Neutrophil (primary cell): ENCODE results near the gene KIAA1328.
A peak's percentile ranks its signal among the peaks of the same experiment; 100 is the strongest.

ENCODE experiments used
- H3K27ac ChIP-seq: fragments of 200-600 bp; sonication (generic); 2 replicates; pipeline ENCODE4 v1.5.1; 2016; ENCODE audit warnings: mild to moderate bottlenecking, moderate library complexity
- H3K27me3 ChIP-seq: fragments of 200-600 bp; sonication (generic); 2 replicates; pipeline ENCODE4 v1.6.0; 2016; ENCODE audit warnings: mild to moderate bottlenecking
- H3K36me3 ChIP-seq: fragments of 200-600 bp; sonication (generic); 2 replicates; pipeline ENCODE4 v1.5.1; 2017
- H3K4me1 ChIP-seq, 2 experiments: fragments of 200-600 bp in 1 of 2; sonication (generic) in 1 of 2; 1 replicate in 1 of 2; 2 replicates in 1 of 2; pipeline versions ENCODE4 v1.5.1 to v1.6.1; 2013 to 2016; ENCODE audit warnings: low read depth in 1 of 2, low read length in 1 of 2, mild to moderate bottlenecking in 1 of 2, moderate library complexity in 1 of 2; ENCODE audit not compliant: control insufficient read depth in 1 of 2, insufficient read depth in 1 of 2
- H3K4me3 ChIP-seq, 2 experiments: fragments of 200-600 bp in 1 of 2; sonication (generic) in 1 of 2; 1 replicate in 1 of 2; 2 replicates in 1 of 2; pipeline ENCODE4 v1.5.1; 2013 to 2016; ENCODE audit warnings: low read depth in 1 of 2, low read length in 1 of 2, mild to moderate bottlenecking in 1 of 2, moderate library complexity in 1 of 2
- H3K9me3 ChIP-seq: fragments of 200-600 bp; sonication (generic); 2 replicates; pipeline ENCODE4 v1.5.1; 2016
- TF ChIP-seq, protein P1 (sequence below): fragments of 200-600 bp; sonication (generic); IDR thresholded peaks from 2 replicates; pipeline ENCODE4 v1.5.1; 2016; ENCODE audit warnings: antibody characterized with exemption

Gene KIAA1328

DNA sequence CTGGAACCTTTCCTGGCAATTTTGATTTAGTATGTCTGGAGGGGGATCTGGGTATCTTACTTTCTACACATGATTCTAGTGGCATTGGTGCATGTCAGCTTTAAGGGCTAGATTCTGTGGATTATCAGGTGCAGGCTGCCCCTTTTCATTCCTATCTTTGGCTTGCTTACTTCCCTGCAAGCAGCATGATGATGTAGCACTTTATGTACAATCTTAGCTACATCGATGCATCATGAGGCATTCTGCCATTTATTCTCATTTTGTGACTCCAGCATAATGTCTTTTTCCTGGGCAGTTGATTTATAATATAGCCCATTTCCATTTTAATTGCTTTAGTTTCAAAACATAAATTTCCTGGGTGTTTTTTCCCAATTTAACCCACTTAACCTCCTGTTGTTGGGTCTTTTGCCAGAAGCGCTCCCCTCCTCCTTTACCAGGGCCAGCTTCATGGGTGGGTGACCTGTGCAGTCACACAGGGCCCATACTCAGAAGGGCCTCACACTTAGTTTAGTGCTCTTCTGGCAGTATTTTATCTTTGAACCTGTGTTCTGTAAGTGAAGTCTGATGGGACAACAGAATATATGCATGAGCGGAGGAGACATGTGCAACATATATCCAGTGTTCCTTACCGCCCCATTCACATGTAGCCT lies 36.2 kb upstream of the KIAA1328 start:
- TF ChIP-seq, protein P1, sequence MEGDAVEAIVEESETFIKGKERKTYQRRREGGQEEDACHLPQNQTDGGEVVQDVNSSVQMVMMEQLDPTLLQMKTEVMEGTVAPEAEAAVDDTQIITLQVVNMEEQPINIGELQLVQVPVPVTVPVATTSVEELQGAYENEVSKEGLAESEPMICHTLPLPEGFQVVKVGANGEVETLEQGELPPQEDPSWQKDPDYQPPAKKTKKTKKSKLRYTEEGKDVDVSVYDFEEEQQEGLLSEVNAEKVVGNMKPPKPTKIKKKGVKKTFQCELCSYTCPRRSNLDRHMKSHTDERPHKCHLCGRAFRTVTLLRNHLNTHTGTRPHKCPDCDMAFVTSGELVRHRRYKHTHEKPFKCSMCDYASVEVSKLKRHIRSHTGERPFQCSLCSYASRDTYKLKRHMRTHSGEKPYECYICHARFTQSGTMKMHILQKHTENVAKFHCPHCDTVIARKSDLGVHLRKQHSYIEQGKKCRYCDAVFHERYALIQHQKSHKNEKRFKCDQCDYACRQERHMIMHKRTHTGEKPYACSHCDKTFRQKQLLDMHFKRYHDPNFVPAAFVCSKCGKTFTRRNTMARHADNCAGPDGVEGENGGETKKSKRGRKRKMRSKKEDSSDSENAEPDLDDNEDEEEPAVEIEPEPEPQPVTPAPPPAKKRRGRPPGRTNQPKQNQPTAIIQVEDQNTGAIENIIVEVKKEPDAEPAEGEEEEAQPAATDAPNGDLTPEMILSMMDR = no peak
- no peaks in the 10 kb centered on the region for H3K27me3 ChIP-seq
- H3K4me3 ChIP-seq = no peak overlapping the region
- no peak overlapping the region for H3K27ac ChIP-seq
- peaks cover 5% of the 10 kb centered on the region for H3K9me3 ChIP-seq
- no peaks in the 10 kb centered on the region for H3K4me1 ChIP-seq
- H3K36me3 ChIP-seq = peaks cover 53% of the 10 kb centered on the region

DNA sequence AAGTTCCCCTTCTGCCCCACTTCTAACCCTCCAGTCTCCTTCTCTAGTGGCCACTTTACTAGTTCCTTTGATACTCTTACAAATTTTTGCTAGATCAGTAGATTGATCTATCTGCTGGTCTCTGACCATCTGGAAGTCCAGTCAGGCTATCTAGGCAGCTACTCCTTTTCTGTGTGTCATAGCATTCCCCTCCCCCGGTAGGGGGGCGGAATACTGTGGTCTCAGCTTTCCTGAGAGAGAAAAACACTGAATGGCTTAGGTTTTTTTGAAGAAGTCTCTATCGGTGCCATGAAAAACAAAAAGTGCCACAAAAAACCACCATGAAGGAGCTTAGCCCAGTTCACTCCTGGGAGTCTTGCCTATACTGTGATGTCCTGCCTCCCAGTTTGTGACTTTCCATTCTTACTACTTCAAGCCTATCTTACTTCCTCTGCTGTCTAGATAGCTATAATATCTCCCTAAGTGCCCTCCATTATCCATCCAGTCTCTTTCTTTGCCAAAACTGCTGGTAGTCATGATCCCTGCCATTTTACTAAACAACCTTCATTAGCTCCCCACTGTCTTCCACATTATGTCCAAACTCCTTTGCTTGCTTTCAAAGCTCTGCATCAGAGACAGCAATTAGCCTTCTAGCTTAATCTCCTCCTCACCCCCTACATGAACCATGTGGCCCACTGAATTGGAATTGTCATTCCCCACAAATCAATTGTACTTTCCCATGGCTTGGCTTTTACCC lies 30.0 kb upstream of the KIAA1328 start:
- no peaks in the 10 kb centered on the region for H3K27me3 ChIP-seq
- H3K9me3 ChIP-seq = no peaks in the 10 kb centered on the region
- H3K4me3 ChIP-seq = no peak overlapping the region
- no peaks in the 10 kb centered on the region for H3K4me1 ChIP-seq
- H3K36me3 ChIP-seq = peaks cover 75% of the 10 kb centered on the region
- H3K27ac ChIP-seq = no peak overlapping the region
- TF ChIP-seq, protein P1 = no peak

DNA sequence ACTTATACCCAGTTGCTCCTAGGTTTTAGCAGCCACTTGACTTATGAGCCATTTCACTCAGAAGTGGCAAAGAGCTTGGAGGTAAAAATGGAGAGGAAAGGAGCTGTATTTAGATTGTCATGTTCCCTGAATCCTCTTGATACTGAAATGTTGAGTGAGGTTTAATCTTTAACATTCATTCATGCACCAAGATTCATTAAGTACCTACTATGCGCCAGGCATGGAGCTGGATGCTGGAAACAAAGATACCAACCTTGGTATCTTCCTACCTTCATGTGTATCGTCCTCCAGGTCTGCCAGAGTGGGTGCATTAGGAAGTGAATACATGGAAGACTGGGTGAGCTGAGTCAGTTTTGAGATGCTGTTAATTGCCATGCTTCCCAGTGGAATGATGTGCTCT lies 23.8 kb upstream of the KIAA1328 start:
- H3K4me3 ChIP-seq = no peak overlapping the region
- peaks cover 51% of the 10 kb centered on the region for H3K36me3 ChIP-seq
- H3K9me3 ChIP-seq = no peaks in the 10 kb centered on the region
- H3K27ac ChIP-seq = no peak overlapping the region
- H3K27me3 ChIP-seq = no peaks in the 10 kb centered on the region
- H3K4me1 ChIP-seq = no peaks in the 10 kb centered on the region
- TF ChIP-seq, protein P1 = no peak

DNA sequence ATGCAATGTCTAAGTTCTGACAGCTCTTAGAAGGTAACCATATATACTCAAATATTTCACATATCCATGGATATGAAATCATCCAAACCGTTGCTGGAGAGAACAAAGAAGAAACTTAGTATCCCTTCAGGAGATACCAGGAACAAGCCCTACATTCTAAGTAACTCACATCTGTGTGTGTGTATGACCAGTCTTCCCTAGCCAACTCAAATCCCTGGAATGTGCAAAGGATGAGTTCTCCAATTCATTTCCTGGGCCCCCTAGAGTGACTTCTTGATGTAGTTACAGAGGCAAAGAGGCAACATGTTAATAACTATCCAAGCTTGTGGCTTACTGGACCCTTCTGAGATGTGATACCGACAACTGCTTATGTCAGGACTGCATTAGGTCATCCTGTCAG lies 20.2 kb upstream of the KIAA1328 start:
- no peak overlapping the region for H3K4me3 ChIP-seq

DNA sequence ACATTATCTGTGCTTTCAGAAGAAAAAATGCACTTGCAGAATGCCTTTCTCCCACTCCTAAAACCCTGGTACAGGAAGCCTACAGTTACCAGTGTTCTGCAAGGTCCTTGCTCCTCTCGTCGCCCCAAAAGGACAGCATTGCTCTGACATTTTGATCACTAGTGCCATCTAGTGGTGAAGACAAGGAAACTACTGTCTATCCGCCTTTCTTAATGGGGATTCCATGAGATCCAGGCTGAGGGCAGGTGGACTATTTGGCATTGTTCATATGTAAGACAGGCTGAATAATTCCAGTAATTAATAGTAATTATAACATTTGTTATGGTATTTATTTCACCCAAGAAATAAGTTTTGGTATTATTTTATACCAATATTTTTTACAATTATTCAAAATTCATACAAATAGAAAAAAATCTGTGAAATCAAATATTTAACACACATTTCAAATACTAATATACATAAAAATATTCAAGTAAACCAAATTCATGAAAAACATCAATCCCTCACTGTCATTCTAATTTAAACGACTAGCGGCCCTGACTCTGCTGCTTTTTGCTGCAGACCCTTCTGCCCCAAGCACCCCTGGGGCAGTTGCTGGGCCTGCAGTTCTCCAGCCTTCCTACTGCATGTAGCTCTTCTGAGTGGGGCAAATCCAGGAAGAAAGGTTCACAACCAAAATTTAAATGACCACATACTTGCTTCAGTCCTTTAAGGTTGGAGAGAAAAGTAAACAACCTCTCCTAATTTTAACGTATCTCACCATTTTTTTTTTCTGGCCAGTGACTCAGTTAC lies 19.1 kb upstream of the KIAA1328 start:
- H3K27me3 ChIP-seq = no peaks in the 10 kb centered on the region
- H3K27ac ChIP-seq = no peak overlapping the region
- no peaks in the 10 kb centered on the region for H3K9me3 ChIP-seq
- no peaks in the 10 kb centered on the region for H3K4me1 ChIP-seq
- TF ChIP-seq, protein P1 = peak; percentile 74
- H3K36me3 ChIP-seq = peaks cover 17% of the 10 kb centered on the region
- H3K4me3 ChIP-seq = no peak overlapping the region

More for the DNA sequence above, 20.2 kb upstream of the KIAA1328 start:
- Histone ChIP-seq H3K27ac (no peak overlapping the region), H3K9me3 (no peaks in the 10 kb centered on the region), H3K36me3 (peaks cover 28% of the 10 kb centered on the region), H3K27me3 (no peaks in the 10 kb centered on the region), H3K4me1 (no peaks in the 10 kb centered on the region)
- TF ChIP-seq, protein P1 = no peak
